AG10803 (cell line): ENCODE measurements around the gene SH3PXD2A.

Experiments used
- DNase-seq: peaks from one replicate; pipeline ENCODE4 v3.0.0; 2010; ENCODE audit warnings: low read depth
- H3K4me3 ChIP-seq: 2 replicates; pipeline ENCODE4 v1.5.1; 2011; ENCODE audit warnings: mild to moderate bottlenecking, low read length, control low read depth
- TF ChIP-seq, protein P1 (sequence below): conservative IDR thresholded peaks from 2 replicates; pipeline ENCODE4 v1.5.1; 2011; ENCODE audit warnings: mild to moderate bottlenecking, low read length, control low read depth, inconsistent platforms

The SH3PXD2A gene

GRCh38 chr10:103843045-103843444 is 12.3 kb downstream of the SH3PXD2A start:
- DNase-seq = no peak
- TF ChIP-seq, protein P1, sequence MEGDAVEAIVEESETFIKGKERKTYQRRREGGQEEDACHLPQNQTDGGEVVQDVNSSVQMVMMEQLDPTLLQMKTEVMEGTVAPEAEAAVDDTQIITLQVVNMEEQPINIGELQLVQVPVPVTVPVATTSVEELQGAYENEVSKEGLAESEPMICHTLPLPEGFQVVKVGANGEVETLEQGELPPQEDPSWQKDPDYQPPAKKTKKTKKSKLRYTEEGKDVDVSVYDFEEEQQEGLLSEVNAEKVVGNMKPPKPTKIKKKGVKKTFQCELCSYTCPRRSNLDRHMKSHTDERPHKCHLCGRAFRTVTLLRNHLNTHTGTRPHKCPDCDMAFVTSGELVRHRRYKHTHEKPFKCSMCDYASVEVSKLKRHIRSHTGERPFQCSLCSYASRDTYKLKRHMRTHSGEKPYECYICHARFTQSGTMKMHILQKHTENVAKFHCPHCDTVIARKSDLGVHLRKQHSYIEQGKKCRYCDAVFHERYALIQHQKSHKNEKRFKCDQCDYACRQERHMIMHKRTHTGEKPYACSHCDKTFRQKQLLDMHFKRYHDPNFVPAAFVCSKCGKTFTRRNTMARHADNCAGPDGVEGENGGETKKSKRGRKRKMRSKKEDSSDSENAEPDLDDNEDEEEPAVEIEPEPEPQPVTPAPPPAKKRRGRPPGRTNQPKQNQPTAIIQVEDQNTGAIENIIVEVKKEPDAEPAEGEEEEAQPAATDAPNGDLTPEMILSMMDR = no peak
- no peak overlapping the region for H3K4me3 ChIP-seq

- no peak overlapping the region for H3K4me3 ChIP-seq
- TF ChIP-seq, protein P1 = no peak
- DNase-seq = no peak
These were observed 12.8 kb downstream of the SH3PXD2A start for GRCh38 chr10:103842605-103843004.

GRCh38 chr10:103841519-103841918 is 13.9 kb downstream of the SH3PXD2A start:
- TF ChIP-seq, protein P1 = no peak
- no peak for DNase-seq
- no peak overlapping the region for H3K4me3 ChIP-seq

DNA sequence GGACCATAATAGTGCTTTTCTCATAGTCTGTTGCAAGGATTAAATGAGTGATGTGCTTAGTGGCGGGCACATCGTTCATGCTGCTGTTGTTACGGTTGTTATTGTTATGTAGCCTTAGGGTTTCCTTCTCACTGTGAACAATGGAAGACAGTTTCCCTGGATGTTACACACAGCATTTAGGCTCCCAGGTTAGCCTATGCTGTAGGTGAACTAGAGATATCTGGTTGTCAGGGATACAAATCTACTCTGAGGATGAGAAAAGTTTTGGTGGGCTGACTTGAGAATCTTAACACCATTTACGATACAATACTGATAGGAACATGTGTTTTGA is 14.7 kb downstream of the SH3PXD2A start:
- H3K4me3 ChIP-seq = no peak overlapping the region
- DNase-seq = no peak
- TF ChIP-seq, protein P1 = no peak

GRCh38 chr10:103839872-103840739 is 15.3 kb downstream of the SH3PXD2A start:
- no peak for DNase-seq
- no peak overlapping the region for H3K4me3 ChIP-seq
- TF ChIP-seq, protein P1 = no peak

- TF ChIP-seq, protein P1 = no peak
- H3K4me3 ChIP-seq = no peak overlapping the region
- no peak for DNase-seq
These were observed 15.9 kb downstream of the SH3PXD2A start for GRCh38 chr10:103839519-103839871.

- peak; percentile 37 for DNase-seq
- H3K4me3 ChIP-seq = no peak overlapping the region
- TF ChIP-seq, protein P1 = no peak
These were observed 16.4 kb downstream of the SH3PXD2A start for GRCh38 chr10:103838862-103839518.
